Measurements from ENCODE around the gene APBB2.

GRCh38 chr4:40890199-40890598 is 324.1 kb downstream of the APBB2 start:
- no peak for TF ChIP-seq CTCF (IDR thresholded peaks at IDR 0.05)
- TF ChIP-seq POLR2A (IDR thresholded peaks at IDR 0.05): no peak

All from heart left ventricle (tissue), 13 donors.